ENCODE results near the gene LRRC3.

- TF ChIP-seq CTCF (conservative IDR thresholded peaks at IDR 0.05) (no peak), EZH2 (IDR thresholded peaks at IDR 0.05; ENCODE audit: low read depth) (no peak)
Observed at GRCh38 chr21:44499631-44500030, 44.3 kb downstream of the LRRC3 start.
